Measurements from ENCODE around the gene PRRC2A. TPM values are rescaled to one million over a fixed set of nuclear protein-coding genes. Genes with fewer than 3 reads are reported as not detected.
A peak's percentile ranks its signal among the peaks of the same experiment; 100 is the strongest.

PRRC2A gene
- 19.4 and 27.2 TPM in 2 replicates for total RNA-seq

GRCh38 chr6:31620586-31621319, at the start of gene PRRC2A:
PRRC2A (plus strand) TSS chr6:31620715; CDS start chr6:31622790, 2,075 bp downstream.
- DNase-seq (ENCODE audit: low read depth in 2 of 2), result no peak

GRCh38 chr6:31572041-31572911, 48.2 kb upstream of the PRRC2A start, which contains the start of gene LTA:
LTA (plus strand) TSS chr6:31572289; CDS start chr6:31572743, 454 bp downstream.
- no peak for DNase-seq (ENCODE audit: low read depth in 2 of 2)

GRCh38 chr6:31573239-31574105, 47.0 kb upstream of the PRRC2A start:
- DNase-seq (ENCODE audit: low read depth in 2 of 2), result no peak

- no peak for DNase-seq (ENCODE audit: low read depth in 2 of 2)
Measured at GRCh38 chr6:31574106-31575061, 46.1 kb upstream of the PRRC2A start.

- no peak for DNase-seq (ENCODE audit: low read depth in 2 of 2)
Measured at GRCh38 chr6:31575335-31575901, 45.1 kb upstream of the PRRC2A start, which contains the start of gene TNF. TNF (plus strand) TSS chr6:31575565; CDS start chr6:31575742, 177 bp downstream.

GRCh38 chr6:31575952-31576685, 44.4 kb upstream of the PRRC2A start:
- DNase-seq (ENCODE audit: low read depth in 2 of 2), result no peak

- no peak for DNase-seq (ENCODE audit: low read depth in 2 of 2)
Measured at GRCh38 chr6:31576897-31577578, 43.5 kb upstream of the PRRC2A start.

- DNase-seq (ENCODE audit: low read depth in 2 of 2), result no peak
Measured at GRCh38 chr6:31577579-31577966, 42.9 kb upstream of the PRRC2A start.

GRCh38 chr6:31578184-31579118, 42.1 kb upstream of the PRRC2A start:
- DNase-seq (ENCODE audit: low read depth in 2 of 2), result peak; percentile 11 to 23

GRCh38 chr6:31579119-31579505, 41.4 kb upstream of the PRRC2A start:
- DNase-seq (ENCODE audit: low read depth in 2 of 2), result no peak

GRCh38 chr6:31579546-31580437, 40.7 kb upstream of the PRRC2A start:
- no peak for DNase-seq (ENCODE audit: low read depth in 2 of 2)

- DNase-seq (ENCODE audit: low read depth in 2 of 2), result no peak
Measured at GRCh38 chr6:31580438-31580740, 40.1 kb upstream of the PRRC2A start.

- peak; percentile 87 to 88 for DNase-seq (ENCODE audit: low read depth in 2 of 2)
Measured at GRCh38 chr6:31580807-31581433, 39.6 kb upstream of the PRRC2A start.

GRCh38 chr6:31581434-31582229, 38.9 kb upstream of the PRRC2A start:
- peak in 1 of 2 donors; percentile 8 for DNase-seq (ENCODE audit: low read depth in 2 of 2)

GRCh38 chr6:31582230-31582643, 38.3 kb upstream of the PRRC2A start, which contains the start of gene LTB:
LTB (minus strand) TSS chr6:31582424; CDS start chr6:31582417, 7 bp downstream.
- no peak for DNase-seq (ENCODE audit: low read depth in 2 of 2)
